Measurements from ENCODE around the gene OSBPL9.

DNA sequence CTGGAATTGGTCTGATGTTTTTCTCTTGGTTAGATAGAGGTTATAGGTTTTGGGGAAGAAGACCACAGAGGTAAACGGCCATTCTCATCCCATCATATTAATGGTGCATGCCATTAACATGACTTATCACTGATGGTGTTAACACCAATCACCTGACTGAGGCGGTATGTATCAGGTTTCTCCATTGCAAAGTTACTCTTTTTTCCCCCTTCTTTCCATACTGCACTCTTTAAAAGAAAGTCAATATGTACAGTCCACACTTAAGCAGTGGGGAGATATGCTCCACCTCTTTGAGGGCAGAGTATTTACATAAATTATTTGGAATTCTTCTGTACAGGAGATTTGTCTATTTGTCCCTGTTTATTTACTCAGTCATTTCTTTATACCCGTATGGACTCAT lies 35.7 kb upstream of the OSBPL9 start:
- TF ChIP-seq, protein P1, sequence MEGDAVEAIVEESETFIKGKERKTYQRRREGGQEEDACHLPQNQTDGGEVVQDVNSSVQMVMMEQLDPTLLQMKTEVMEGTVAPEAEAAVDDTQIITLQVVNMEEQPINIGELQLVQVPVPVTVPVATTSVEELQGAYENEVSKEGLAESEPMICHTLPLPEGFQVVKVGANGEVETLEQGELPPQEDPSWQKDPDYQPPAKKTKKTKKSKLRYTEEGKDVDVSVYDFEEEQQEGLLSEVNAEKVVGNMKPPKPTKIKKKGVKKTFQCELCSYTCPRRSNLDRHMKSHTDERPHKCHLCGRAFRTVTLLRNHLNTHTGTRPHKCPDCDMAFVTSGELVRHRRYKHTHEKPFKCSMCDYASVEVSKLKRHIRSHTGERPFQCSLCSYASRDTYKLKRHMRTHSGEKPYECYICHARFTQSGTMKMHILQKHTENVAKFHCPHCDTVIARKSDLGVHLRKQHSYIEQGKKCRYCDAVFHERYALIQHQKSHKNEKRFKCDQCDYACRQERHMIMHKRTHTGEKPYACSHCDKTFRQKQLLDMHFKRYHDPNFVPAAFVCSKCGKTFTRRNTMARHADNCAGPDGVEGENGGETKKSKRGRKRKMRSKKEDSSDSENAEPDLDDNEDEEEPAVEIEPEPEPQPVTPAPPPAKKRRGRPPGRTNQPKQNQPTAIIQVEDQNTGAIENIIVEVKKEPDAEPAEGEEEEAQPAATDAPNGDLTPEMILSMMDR (IDR thresholded peaks at IDR 0.05; ENCODE audit: insufficient read depth, low read length): no peak
- TF ChIP-seq POLR2AphosphoS5 (IDR thresholded peaks at IDR 0.05; ENCODE audit: low read depth) (no peak), GABPA (IDR thresholded peaks at IDR 0.05; ENCODE audit: low read depth) (no peak), REST (IDR thresholded peaks at IDR 0.05; ENCODE audit: insufficient replicate concordance, low read depth) (no peak)
